Fibroblast of skin of left biceps (primary cell): ENCODE data around the gene KDM1B.
"Not testable (repeated sequence)": the region's sequence is repeated elsewhere in the genome, so short reads cannot be mapped to it uniquely, and the experiment has no call there.

Source experiments
- DNase-seq, 2 experiments: peaks; one replicate each; pipeline ENCODE4 v3.0.0-alpha.2; 2013; ENCODE audit warnings: low read depth in 2 of 2

The KDM1B gene

GRCh38 chr6:18155150-18155863 lies at the start of gene KDM1B:
KDM1B (plus strand) TSS chr6:18155422; CDS start chr6:18159896, 4,474 bp downstream.
- DNase-seq: peak; percentile 96

- no peak for DNase-seq
Measured at GRCh38 chr6:18107061-18107460, 48.2 kb upstream of the KDM1B start.

GRCh38 chr6:18110162-18110561 lies 45.1 kb upstream of the KDM1B start:
- no peak for DNase-seq

- no peak for DNase-seq
Measured at GRCh38 chr6:18115356-18115755, 39.9 kb upstream of the KDM1B start.

- no peak for DNase-seq
Measured at GRCh38 chr6:18117136-18117535, 38.1 kb upstream of the KDM1B start.

- no peak for DNase-seq
Measured at GRCh38 chr6:18118330-18118729, 36.9 kb upstream of the KDM1B start.

- no peak for DNase-seq
Measured at GRCh38 chr6:18119236-18119635, 36.0 kb upstream of the KDM1B start.

- no peak for DNase-seq
Measured at GRCh38 chr6:18121580-18122127, 33.6 kb upstream of the KDM1B start.

- DNase-seq: peak; percentile 53 to 54
Measured at GRCh38 chr6:18122128-18123093, 32.8 kb upstream of the KDM1B start, which contains the start of gene NHLRC1. NHLRC1 (minus strand) TSS chr6:18122677; CDS start chr6:18122606, 71 bp downstream.

- no peak for DNase-seq
Measured at GRCh38 chr6:18126121-18126520, 29.1 kb upstream of the KDM1B start.

- no peak for DNase-seq
Measured at GRCh38 chr6:18132346-18132745, 22.9 kb upstream of the KDM1B start.

- no peak for DNase-seq
Measured at GRCh38 chr6:18135171-18135570, 20.1 kb upstream of the KDM1B start.

GRCh38 chr6:18136260-18136659 lies 19.0 kb upstream of the KDM1B start:
- DNase-seq: no peak

GRCh38 chr6:18138906-18139305 lies 16.3 kb upstream of the KDM1B start:
- no peak for DNase-seq

GRCh38 chr6:18139935-18140621 lies 15.1 kb upstream of the KDM1B start:
- no peak for DNase-seq

GRCh38 chr6:18141805-18142590 lies 13.2 kb upstream of the KDM1B start:
- no peak for DNase-seq

GRCh38 chr6:18142591-18142861 lies 12.7 kb upstream of the KDM1B start:
- no peak for DNase-seq

GRCh38 chr6:18147160-18147559 lies 8.1 kb upstream of the KDM1B start:
- DNase-seq: no peak

GRCh38 chr6:18147616-18148015 lies 7.6 kb upstream of the KDM1B start:
- no peak for DNase-seq

GRCh38 chr6:18148304-18149025 lies 6.8 kb upstream of the KDM1B start:
- DNase-seq: peak; percentile 75 to 78

GRCh38 chr6:18151391-18151790 lies 3.8 kb upstream of the KDM1B start:
- DNase-seq: not testable (repeated sequence)
